ENCODE results near the gene MID2. TPM values are rescaled to one million over a fixed set of nuclear protein-coding genes. Genes with fewer than 3 reads are reported as not detected.

Gene MID2
- total RNA-seq, 2 experiments from 2014 or later = 9.0 to 9.7 TPM

GRCh38 chrX:107826238-107827029, 768 bp downstream of the MID2 start:
- no peaks in the 10 kb centered on the region for H3K9me3 Mint-ChIP-seq
- H3K4me1 Mint-ChIP-seq (ENCODE audit: low read depth) = peaks cover 43% of the 10 kb centered on the region
- ChIA-PET CTCF (interaction anchor here (1.0 kb wide), 1 partner anchor 153 kb away, joined by 3 read pairs; no protein-coding TSS in a partner anchor), POLR2A (interaction anchor here (1.2 to 2.2 kb wide), 3 partner anchors 153 to 265 kb away, joined by 7 to 9 read pairs (median 9); partner anchors contain the start of genes ATG4A, PRPS1 and PSMD10)
- peak overlapping the region; percentile 74 for H3K4me3 Mint-ChIP-seq
- H3K27me3 Mint-ChIP-seq = no peaks in the 10 kb centered on the region
- peak overlapping the region; percentile 71 for H3K27ac Mint-ChIP-seq
- intact Hi-C loops (cut with micrococcal nuclease) = loop anchor here (1.0 to 5.0 kb wide), 6 partner anchors 19 to 198 kb away; partner anchors contain the start of genes NCBP2L, PRPS1 and TSC22D3
- peak; percentile 38 for DNase-seq
- H3K36me3 Mint-ChIP-seq = no peaks in the 10 kb centered on the region

- DNase-seq = no peak
- Mint-ChIP-seq H3K4me3 (peak overlapping the region; percentile 74), H3K27ac (peak overlapping the region; percentile 71), H3K27me3 (no peaks in the 10 kb centered on the region), H3K4me1 (ENCODE audit: low read depth) (peaks cover 43% of the 10 kb centered on the region), H3K36me3 (no peaks in the 10 kb centered on the region), H3K9me3 (no peaks in the 10 kb centered on the region)
- ChIA-PET CTCF (interaction anchor here (1.5 kb wide), 1 partner anchor 168 kb away, joined by 3 read pairs; no protein-coding TSS in a partner anchor), POLR2A (interaction anchor here (1.2 to 2.2 kb wide), 2 partner anchors 154 to 264 kb away, joined by 7 to 9 read pairs; partner anchors contain the start of genes ATG4A and PSMD10)
- intact Hi-C loops (cut with micrococcal nuclease) = loop anchor here (1.0 to 5.0 kb wide), 5 partner anchors 18 to 195 kb away; partner anchors contain the start of genes NCBP2L and TSC22D3
Observed at GRCh38 chrX:107827030-107827831, 1.6 kb downstream of the MID2 start.

GRCh38 chrX:107827852-107828251, 2.2 kb downstream of the MID2 start:
- no peaks in the 10 kb centered on the region for H3K36me3 Mint-ChIP-seq
- no peaks in the 10 kb centered on the region for H3K9me3 Mint-ChIP-seq
- intact Hi-C loops (cut with micrococcal nuclease) = loop anchor here (1.0 to 5.0 kb wide), 5 partner anchors 17 to 194 kb away; partner anchors contain the start of genes NCBP2L and TSC22D3
- no peaks in the 10 kb centered on the region for H3K27me3 Mint-ChIP-seq
- peaks cover 43% of the 10 kb centered on the region for H3K4me1 Mint-ChIP-seq (ENCODE audit: low read depth)
- POLR2A ChIA-PET = no interaction called here
- peak; percentile 38 for DNase-seq
- H3K4me3 Mint-ChIP-seq = peak overlapping the region; percentile 74
- H3K27ac Mint-ChIP-seq = peak overlapping the region; percentile 58
- CTCF ChIA-PET = interaction anchor here (1.5 kb wide), 1 partner anchor 168 kb away, joined by 3 read pairs; no protein-coding TSS in a partner anchor

GRCh38 chrX:107829878-107830277, 4.2 kb downstream of the MID2 start:
- H3K4me1 Mint-ChIP-seq (ENCODE audit: low read depth) = peaks cover 32% of the 10 kb centered on the region
- H3K27me3 Mint-ChIP-seq = no peaks in the 10 kb centered on the region
- POLR2A ChIA-PET = no interaction called here
- no peak for DNase-seq
- intact Hi-C loops (cut with micrococcal nuclease) = loop anchor here (5.0 kb wide), 3 partner anchors 53 to 192 kb away; partner anchors contain the start of genes NCBP2L and TSC22D3
- CTCF ChIA-PET = no interaction called here
- peaks cover 1% of the 10 kb centered on the region for H3K36me3 Mint-ChIP-seq
- H3K9me3 Mint-ChIP-seq = no peaks in the 10 kb centered on the region
- no peak overlapping the region for H3K27ac Mint-ChIP-seq
- no peak overlapping the region for H3K4me3 Mint-ChIP-seq

- H3K27me3 Mint-ChIP-seq = no peaks in the 10 kb centered on the region
- ChIA-PET CTCF (no interaction called here), POLR2A (interaction anchor here (0.6 kb wide), 1 partner anchor 139 kb away, joined by 3 read pairs; no protein-coding TSS in a partner anchor)
- no peak overlapping the region for H3K4me3 Mint-ChIP-seq
- intact Hi-C loops (cut with micrococcal nuclease) = no loop called here
- no peak for DNase-seq
- H3K36me3 Mint-ChIP-seq = peaks cover 1% of the 10 kb centered on the region
- peaks cover 24% of the 10 kb centered on the region for H3K4me1 Mint-ChIP-seq (ENCODE audit: low read depth)
- H3K9me3 Mint-ChIP-seq = no peaks in the 10 kb centered on the region
- no peak overlapping the region for H3K27ac Mint-ChIP-seq
Observed at GRCh38 chrX:107831071-107831730, 5.5 kb downstream of the MID2 start.

GRCh38 chrX:107834275-107835201, 8.9 kb downstream of the MID2 start:
- no peak for DNase-seq
- no peak overlapping the region for H3K27ac Mint-ChIP-seq
- H3K4me1 Mint-ChIP-seq (ENCODE audit: low read depth) = peaks cover 16% of the 10 kb centered on the region
- ChIA-PET POLR2A (no interaction called here), CTCF (no interaction called here)
- H3K4me3 Mint-ChIP-seq = no peak overlapping the region
- H3K36me3 Mint-ChIP-seq = peaks cover 1% of the 10 kb centered on the region
- no peaks in the 10 kb centered on the region for H3K9me3 Mint-ChIP-seq
- H3K27me3 Mint-ChIP-seq = no peaks in the 10 kb centered on the region
- intact Hi-C loops (cut with micrococcal nuclease) = no loop called here

- CTCF ChIA-PET = no interaction called here
- no peaks in the 10 kb centered on the region for H3K9me3 Mint-ChIP-seq
- no peak for DNase-seq
- no peaks in the 10 kb centered on the region for H3K27me3 Mint-ChIP-seq
- no peak overlapping the region for H3K4me3 Mint-ChIP-seq
- POLR2A ChIA-PET = no interaction called here
- intact Hi-C loops (cut with micrococcal nuclease) = no loop called here
- H3K36me3 Mint-ChIP-seq = peaks cover 11% of the 10 kb centered on the region
- H3K27ac Mint-ChIP-seq = no peak overlapping the region
- H3K4me1 Mint-ChIP-seq (ENCODE audit: low read depth) = peaks cover 13% of the 10 kb centered on the region
Observed at GRCh38 chrX:107836958-107837357, 11.3 kb downstream of the MID2 start.

- no peak overlapping the region for H3K27ac Mint-ChIP-seq
- ChIA-PET CTCF (no interaction called here), POLR2A (no interaction called here)
Observed at GRCh38 chrX:107840971-107841370, 15.3 kb downstream of the MID2 start.

GRCh38 chrX:107842715-107843400, 17.2 kb downstream of the MID2 start:
- Mint-ChIP-seq H3K27me3 (no peaks in the 10 kb centered on the region), H3K4me1 (ENCODE audit: low read depth) (peaks cover 13% of the 10 kb centered on the region), H3K4me3 (no peak overlapping the region), H3K9me3 (no peaks in the 10 kb centered on the region), H3K36me3 (peaks cover 9% of the 10 kb centered on the region), H3K27ac (no peak overlapping the region)
- ChIA-PET POLR2A (no interaction called here), CTCF (interaction anchor here (1.1 kb wide), 1 partner anchor 231 kb away, joined by 4 read pairs; no protein-coding TSS in a partner anchor)
- DNase-seq = no peak
- intact Hi-C loops (cut with micrococcal nuclease) = no loop called here

More at GRCh38 chrX:107840971-107841370, 15.3 kb downstream of the MID2 start:
- DNase-seq = no peak
- H3K4me3 Mint-ChIP-seq = no peak overlapping the region
- H3K4me1 Mint-ChIP-seq (ENCODE audit: low read depth) = peaks cover 15% of the 10 kb centered on the region
- intact Hi-C loops (cut with micrococcal nuclease) = no loop called here
- H3K9me3 Mint-ChIP-seq = no peaks in the 10 kb centered on the region
- peaks cover 9% of the 10 kb centered on the region for H3K36me3 Mint-ChIP-seq
- no peaks in the 10 kb centered on the region for H3K27me3 Mint-ChIP-seq

GRCh38 chrX:107845625-107846024, 20.0 kb downstream of the MID2 start:
- no peak overlapping the region for H3K27ac Mint-ChIP-seq
- no peaks in the 10 kb centered on the region for H3K9me3 Mint-ChIP-seq
- H3K4me3 Mint-ChIP-seq = no peak overlapping the region
- intact Hi-C loops (cut with micrococcal nuclease) = loop anchor here (1.0 kb wide), 2 partner anchors 18 to 171 kb away; no protein-coding TSS in a partner anchor
- peaks cover 9% of the 10 kb centered on the region for H3K4me1 Mint-ChIP-seq (ENCODE audit: low read depth)
- peak; percentile 44 for DNase-seq
- ChIA-PET CTCF (interaction anchor here (1.1 kb wide), 1 partner anchor 173 kb away, joined by 3 read pairs; no protein-coding TSS in a partner anchor), POLR2A (no interaction called here)
- peaks cover 9% of the 10 kb centered on the region for H3K36me3 Mint-ChIP-seq
- H3K27me3 Mint-ChIP-seq = no peaks in the 10 kb centered on the region

Data from activated CD4-positive, alpha-beta memory T cell treated with anti-CD3 and anti-CD28 coated beads for 36 hours (primary cell).